Psoas muscle (tissue), 8 donors: ENCODE results near the gene GPC1. TPM values are rescaled to one million over a fixed set of nuclear protein-coding genes. Genes with fewer than 3 reads are reported as not detected.

Source experiments
- ATAC-seq, 4 donors: fragments of 200-7000 bp; cut with Tn5 transposase; one replicate each; pipeline ENCODE4 v1.9.1; 2020; ENCODE audit warnings: moderate library complexity in 3 of 4, mild to moderate bottlenecking in 2 of 4
- DNase-seq, 2 donors: peaks; one replicate each; pipeline ENCODE4 v3.0.0-alpha.2; 2020
- H3K27ac ChIP-seq: fragments of 200-600 bp; one replicate; pipeline ENCODE4 v1.8.0; 2022
- H3K27me3 ChIP-seq, 3 donors: fragments of 200-600 bp in 1 of 3; one replicate each; pipeline versions ENCODE4 v1.6.1 to v1.8.0; 2013 to 2022; ENCODE audit warnings: low read length in 2 of 3, mild to moderate bottlenecking in 2 of 3, moderate library complexity in 1 of 3; ENCODE audit not compliant: insufficient read depth in 3 of 3
- H3K36me3 ChIP-seq, 2 donors: fragments of 200-600 bp in 1 of 2; one replicate each; pipeline versions ENCODE4 v1.6.1 to v1.8.0; 2013 to 2022; ENCODE audit warnings: low read depth in 1 of 2, mild to moderate bottlenecking in 1 of 2, moderate library complexity in 1 of 2; ENCODE audit not compliant: insufficient read depth in 1 of 2
- H3K4me1 ChIP-seq: fragments of 200-600 bp; one replicate; pipeline ENCODE4 v1.8.0; 2022
- H3K4me3 ChIP-seq: fragments of 200-600 bp; one replicate; pipeline ENCODE4 v1.8.0; 2022; ENCODE audit warnings: mild to moderate bottlenecking
- H3K9me3 ChIP-seq: fragments of 200-600 bp; one replicate; pipeline ENCODE4 v1.8.0; 2022
- WGBS, 3 donors: extraction: QIAGEN DNeasy Blood & Tissue Kit; methylation state at CpG; one replicate each; pipeline versions ENCODE4 v1.1.6 to v1.1.7; 2013; 5-methylcytosine and 5-hydroxymethylcytosine counted together
- intact Hi-C, 2 donors: fragments of 100-400 bp; cut with DNase I; formaldehyde crosslinking; loops; one replicate each; pipeline versions ENCODE4 v1.11.0 to v1.14.2; 2022
- polyA plus RNA-seq, 3 donors: library from polyadenylated mRNA; stranded (reverse); fragments of 200-250 nt; gene quantifications; one replicate each; pipeline ENCODE4 v1.2.3, GENCODE V29; 2013
- total RNA-seq, 4 donors: library from RNA; stranded (reverse); fragmentation: NEBNext Ultra II Directional in 2 of 4; extraction: Animal tissue kit (Norgen Biotek cat#: 25700) in 2 of 4; gene quantifications; one replicate each; pipeline versions ENCODE4 v1.2.1 to v1.2.4, GENCODE V29; 2021 to 2023
- TF ChIP-seq, protein P1 (sequence below): fragments of 200-600 bp; IDR thresholded peaks from one replicate; pipeline ENCODE4 v1.8.0; 2022; ENCODE audit warnings: antibody characterized with exemption
- donor health status: healthy with polysubstance abuse.
- donor health status: DM: no; HTN: no; CAD: no; lungs with moderate emphysema.
- donor health status: Bipolar disorder and iron deficiency.
- donor health status: healthy.
- donor health status: DM: yes; HTN: yes; CAD: no.
- donor health status: DM: no; HTN: no; CAD: no.
- donor health status: DM: no; HTN: no; CAD: no.
- donor health status: DM: yes; HTN: yes; CAD: no.

Gene GPC1
- total and polyA plus RNA-seq, 7 donors: 85.4 to 180 (median 116) TPM

DNA sequence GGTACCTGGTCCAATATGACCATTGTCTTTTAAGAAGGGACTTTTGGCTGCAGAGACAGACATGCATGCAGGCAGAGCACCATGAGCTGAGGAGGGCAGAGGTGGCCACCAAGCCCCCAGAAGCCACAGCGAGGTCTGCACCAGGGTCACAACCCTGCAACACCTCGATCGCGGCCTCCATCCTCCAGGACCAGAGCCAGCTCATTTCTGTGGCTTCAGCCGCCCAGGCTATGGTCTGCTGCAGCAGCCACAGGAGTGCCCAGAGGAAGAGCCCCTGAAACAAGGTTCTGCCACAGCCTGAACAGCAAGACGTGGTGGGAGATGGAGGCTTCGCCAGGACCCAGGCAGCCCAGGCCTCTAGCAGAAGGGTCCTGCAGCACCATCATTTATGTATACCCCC, 68.4 kb downstream of the GPC1 start:
- no peak for ATAC-seq
- WGBS, 3 donors: 92 to 95% (median 93%) methylated on average over 7 of the region's 7 CpGs
- no peak for DNase-seq
- TF ChIP-seq, protein P1, sequence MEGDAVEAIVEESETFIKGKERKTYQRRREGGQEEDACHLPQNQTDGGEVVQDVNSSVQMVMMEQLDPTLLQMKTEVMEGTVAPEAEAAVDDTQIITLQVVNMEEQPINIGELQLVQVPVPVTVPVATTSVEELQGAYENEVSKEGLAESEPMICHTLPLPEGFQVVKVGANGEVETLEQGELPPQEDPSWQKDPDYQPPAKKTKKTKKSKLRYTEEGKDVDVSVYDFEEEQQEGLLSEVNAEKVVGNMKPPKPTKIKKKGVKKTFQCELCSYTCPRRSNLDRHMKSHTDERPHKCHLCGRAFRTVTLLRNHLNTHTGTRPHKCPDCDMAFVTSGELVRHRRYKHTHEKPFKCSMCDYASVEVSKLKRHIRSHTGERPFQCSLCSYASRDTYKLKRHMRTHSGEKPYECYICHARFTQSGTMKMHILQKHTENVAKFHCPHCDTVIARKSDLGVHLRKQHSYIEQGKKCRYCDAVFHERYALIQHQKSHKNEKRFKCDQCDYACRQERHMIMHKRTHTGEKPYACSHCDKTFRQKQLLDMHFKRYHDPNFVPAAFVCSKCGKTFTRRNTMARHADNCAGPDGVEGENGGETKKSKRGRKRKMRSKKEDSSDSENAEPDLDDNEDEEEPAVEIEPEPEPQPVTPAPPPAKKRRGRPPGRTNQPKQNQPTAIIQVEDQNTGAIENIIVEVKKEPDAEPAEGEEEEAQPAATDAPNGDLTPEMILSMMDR: no peak
- no peaks in the 10 kb centered on the region for H3K36me3 ChIP-seq
- H3K4me3 ChIP-seq: no peak overlapping the region
- intact Hi-C loops: no loop called here
- no peaks in the 10 kb centered on the region for H3K4me1 ChIP-seq
- H3K27me3 ChIP-seq: no peaks in the 10 kb centered on the region
- H3K27ac ChIP-seq: no peak overlapping the region
- no peaks in the 10 kb centered on the region for H3K9me3 ChIP-seq

GRCh38 chr2:240505910-240506309, 70.4 kb downstream of the GPC1 start:
- 84 to 86% (median 86%) methylated on average over 14 of the region's 14 CpGs for WGBS, 3 donors
- no peak for DNase-seq
- Histone ChIP-seq H3K27ac (no peak overlapping the region), H3K27me3 (no peaks in the 10 kb centered on the region), H3K36me3 (no peaks in the 10 kb centered on the region), H3K4me1 (no peaks in the 10 kb centered on the region), H3K9me3 (no peaks in the 10 kb centered on the region), H3K4me3 (no peak overlapping the region)
- intact Hi-C loops: no loop called here
- TF ChIP-seq, protein P1: no peak
- no peak for ATAC-seq

DNA sequence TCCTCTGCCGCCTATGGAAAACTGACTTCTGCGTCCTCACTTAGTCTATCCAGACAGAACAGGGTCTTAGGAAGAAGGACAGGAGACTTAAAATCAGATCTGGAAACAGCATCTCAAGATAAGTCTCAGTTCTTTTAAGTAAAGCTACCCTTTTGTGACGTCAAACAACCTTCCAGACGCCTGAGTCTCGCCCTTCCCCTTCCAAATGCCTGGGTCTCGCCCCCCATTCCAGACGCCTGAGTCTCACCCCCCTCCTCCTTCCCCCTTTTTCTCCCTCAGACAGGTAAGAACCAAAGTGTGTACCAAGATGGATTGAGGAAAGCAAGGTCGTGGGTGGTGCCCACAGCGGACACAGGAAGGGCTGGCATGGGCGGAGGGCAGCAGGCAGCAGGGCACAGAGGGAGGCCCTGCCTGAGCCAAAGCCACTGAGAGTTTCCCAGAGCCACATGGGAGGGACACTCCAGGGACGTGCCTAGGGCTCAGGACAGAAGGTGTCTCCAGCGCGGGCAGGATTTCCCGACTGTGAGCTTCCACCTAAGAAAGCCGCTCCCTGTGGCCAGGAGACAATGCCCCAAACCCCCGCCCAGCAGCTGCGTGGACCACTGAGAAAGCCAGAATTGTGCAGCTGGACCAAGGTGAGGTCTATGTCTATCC, 71.1 kb downstream of the GPC1 start:
- DNase-seq (no peak), ATAC-seq (no peak)
- WGBS, 3 donors: 87 to 88% (median 87%) methylated on average over 17 of the region's 17 CpGs
- Histone ChIP-seq H3K27ac (no peak overlapping the region), H3K4me3 (no peak overlapping the region), H3K9me3 (no peaks in the 10 kb centered on the region), H3K36me3 (peaks cover 0 to 4% of the 10 kb centered on the region in 2 donors), H3K4me1 (no peaks in the 10 kb centered on the region), H3K27me3 (no peaks in the 10 kb centered on the region)
- TF ChIP-seq, protein P1: no peak
- intact Hi-C loops: no loop called here

DNA sequence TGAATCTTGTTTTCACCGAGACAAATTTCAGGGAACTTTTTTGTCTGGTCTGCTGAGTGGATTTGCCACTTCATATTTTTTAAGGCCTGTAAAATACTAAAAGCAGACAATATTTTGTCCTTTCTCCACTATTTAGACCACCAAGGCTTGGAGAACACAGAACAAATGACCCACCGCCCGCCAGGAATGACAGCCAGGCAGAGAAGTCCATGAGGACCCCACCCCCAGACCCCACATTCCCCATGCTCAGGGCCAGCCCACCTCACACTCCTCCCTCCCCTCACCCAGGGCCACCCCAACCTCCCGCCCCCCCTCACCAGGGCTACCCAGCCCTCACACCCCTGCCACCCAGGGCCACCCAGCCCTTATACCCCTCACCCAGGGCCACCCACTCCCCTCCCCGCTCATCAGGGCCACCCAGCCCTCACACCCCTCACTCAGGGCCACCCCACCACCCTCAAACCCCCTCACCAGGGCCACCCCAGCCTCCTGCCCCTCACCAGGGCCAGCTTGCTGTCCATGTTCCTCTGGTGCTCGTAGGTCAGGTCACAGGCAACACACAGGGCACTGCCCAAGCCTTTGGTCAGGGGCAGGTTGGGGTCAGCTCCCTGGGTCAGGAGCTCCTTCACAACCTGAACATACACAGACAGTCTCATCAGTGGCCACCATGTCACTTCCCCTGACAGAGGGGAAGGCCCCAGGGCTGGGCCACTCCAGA, 71.8 kb downstream of the GPC1 start:
- TF ChIP-seq, protein P1: no peak
- Histone ChIP-seq H3K27me3 (no peaks in the 10 kb centered on the region), H3K36me3 (peaks cover 0 to 7% of the 10 kb centered on the region in 2 donors), H3K27ac (no peak overlapping the region), H3K4me3 (no peak overlapping the region), H3K9me3 (no peaks in the 10 kb centered on the region), H3K4me1 (no peaks in the 10 kb centered on the region)
- WGBS, 3 donors: 89 to 96% (median 93%) methylated on average over 6 of the region's 6 CpGs
- no peak for ATAC-seq
- intact Hi-C loops: no loop called here
- DNase-seq: no peak
